Ishikawa (cell line): ENCODE data around the gene SMIM9.

Experiments
- CEBPB ChIP-seq: IDR thresholded peaks from 2 replicates; pipeline ENCODE4 v1.6.1; 2012
- CREB1 ChIP-seq: IDR thresholded peaks from 2 replicates; pipeline ENCODE4 v1.6.1; 2012; ENCODE audit warnings: low read depth
- EGR1 ChIP-seq: IDR thresholded peaks from 2 replicates; pipeline ENCODE4 v1.6.1; 2012
- EP300 ChIP-seq: IDR thresholded peaks from 2 replicates; pipeline ENCODE4 v1.6.1; 2012; ENCODE audit warnings: borderline replicate concordance
- FOXM1 ChIP-seq: IDR thresholded peaks from 2 replicates; pipeline ENCODE4 v1.6.1; 2012; ENCODE audit warnings: low read depth, borderline replicate concordance
- NFIC ChIP-seq: IDR thresholded peaks from 2 replicates; pipeline ENCODE4 v1.6.1; 2012
- RAD21 ChIP-seq: IDR thresholded peaks from 2 replicates; pipeline ENCODE4 v1.6.1; 2012; ENCODE audit warnings: low read depth
- TAF1 ChIP-seq: IDR thresholded peaks from 2 replicates; pipeline ENCODE4 v1.6.1; 2012; ENCODE audit warnings: low read depth, mild to moderate bottlenecking
- TCF12 ChIP-seq: IDR thresholded peaks from 2 replicates; pipeline ENCODE4 v1.6.1; 2012; ENCODE audit warnings: low read depth
- TEAD4 ChIP-seq: IDR thresholded peaks from 2 replicates; pipeline ENCODE4 v1.6.1; 2012
- YY1 ChIP-seq: IDR thresholded peaks from 2 replicates; pipeline ENCODE4 v1.6.1; 2012; ENCODE audit warnings: low read depth
- ZBTB7A ChIP-seq: IDR thresholded peaks from 2 replicates; pipeline ENCODE4 v1.6.1; 2012; ENCODE audit warnings: low read depth
- TF ChIP-seq, protein P1 (sequence below): IDR thresholded peaks from 2 replicates; pipeline ENCODE4 v1.6.1; 2012; ENCODE audit warnings: low read depth, mild to moderate bottlenecking
- TF ChIP-seq, protein P2 (sequence below): IDR thresholded peaks from 2 replicates; pipeline ENCODE4 v1.6.1; 2012
- TF ChIP-seq, protein P3 (sequence below): IDR thresholded peaks from 2 replicates; pipeline ENCODE4 v1.6.1; 2012

The SMIM9 gene

DNA sequence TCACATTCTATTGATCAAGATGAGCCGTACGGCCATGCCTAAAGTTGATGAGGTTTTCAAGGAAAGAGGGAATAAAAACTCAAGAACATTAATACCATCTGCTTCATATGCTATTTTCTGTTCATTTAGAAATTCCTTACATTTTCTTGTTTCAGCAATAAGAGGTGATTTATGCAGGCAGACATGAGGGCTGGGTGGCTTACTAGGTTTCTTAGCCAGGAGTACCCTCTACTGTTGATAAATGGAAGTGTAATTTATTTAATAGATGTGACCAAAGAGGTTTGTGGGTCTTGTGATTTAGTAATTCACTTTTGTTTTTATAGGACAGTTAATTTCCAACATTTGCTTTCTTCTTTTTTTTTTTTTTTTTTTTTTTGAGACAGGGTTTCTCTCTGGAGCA lies 6.4 kb upstream of the SMIM9 start:
- TF ChIP-seq RAD21 (peak; percentile 72), NFIC (no peak)

DNA sequence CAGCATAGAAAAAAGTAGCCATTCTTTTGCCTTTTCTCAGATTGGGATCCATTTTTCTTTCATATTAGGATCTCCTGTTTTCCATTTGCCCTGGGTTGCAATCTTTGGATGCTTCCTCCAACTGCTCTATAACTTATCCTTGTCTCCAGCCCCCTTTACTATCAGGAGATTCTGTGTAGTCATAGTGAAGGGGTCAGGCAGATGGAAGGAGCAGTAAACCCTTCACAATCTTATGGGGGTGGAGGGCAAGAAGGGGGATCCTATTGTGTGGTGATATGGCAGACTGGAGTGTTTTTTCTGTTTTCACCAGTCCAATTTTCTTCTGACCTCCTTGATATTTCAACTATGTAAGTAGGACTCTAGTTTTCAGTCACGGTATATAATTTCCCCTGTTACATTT lies 1.7 kb upstream of the SMIM9 start:
- TF ChIP-seq EP300 (no peak), CEBPB (no peak), EGR1 (no peak), CREB1 (no peak), FOXM1 (no peak), TCF12 (no peak), ZBTB7A (no peak), TAF1 (no peak), TEAD4 (no peak), NFIC (no peak), YY1 (no peak), RAD21 (no peak)
- TF ChIP-seq, protein P1, sequence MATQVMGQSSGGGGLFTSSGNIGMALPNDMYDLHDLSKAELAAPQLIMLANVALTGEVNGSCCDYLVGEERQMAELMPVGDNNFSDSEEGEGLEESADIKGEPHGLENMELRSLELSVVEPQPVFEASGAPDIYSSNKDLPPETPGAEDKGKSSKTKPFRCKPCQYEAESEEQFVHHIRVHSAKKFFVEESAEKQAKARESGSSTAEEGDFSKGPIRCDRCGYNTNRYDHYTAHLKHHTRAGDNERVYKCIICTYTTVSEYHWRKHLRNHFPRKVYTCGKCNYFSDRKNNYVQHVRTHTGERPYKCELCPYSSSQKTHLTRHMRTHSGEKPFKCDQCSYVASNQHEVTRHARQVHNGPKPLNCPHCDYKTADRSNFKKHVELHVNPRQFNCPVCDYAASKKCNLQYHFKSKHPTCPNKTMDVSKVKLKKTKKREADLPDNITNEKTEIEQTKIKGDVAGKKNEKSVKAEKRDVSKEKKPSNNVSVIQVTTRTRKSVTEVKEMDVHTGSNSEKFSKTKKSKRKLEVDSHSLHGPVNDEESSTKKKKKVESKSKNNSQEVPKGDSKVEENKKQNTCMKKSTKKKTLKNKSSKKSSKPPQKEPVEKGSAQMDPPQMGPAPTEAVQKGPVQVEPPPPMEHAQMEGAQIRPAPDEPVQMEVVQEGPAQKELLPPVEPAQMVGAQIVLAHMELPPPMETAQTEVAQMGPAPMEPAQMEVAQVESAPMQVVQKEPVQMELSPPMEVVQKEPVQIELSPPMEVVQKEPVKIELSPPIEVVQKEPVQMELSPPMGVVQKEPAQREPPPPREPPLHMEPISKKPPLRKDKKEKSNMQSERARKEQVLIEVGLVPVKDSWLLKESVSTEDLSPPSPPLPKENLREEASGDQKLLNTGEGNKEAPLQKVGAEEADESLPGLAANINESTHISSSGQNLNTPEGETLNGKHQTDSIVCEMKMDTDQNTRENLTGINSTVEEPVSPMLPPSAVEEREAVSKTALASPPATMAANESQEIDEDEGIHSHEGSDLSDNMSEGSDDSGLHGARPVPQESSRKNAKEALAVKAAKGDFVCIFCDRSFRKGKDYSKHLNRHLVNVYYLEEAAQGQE, result no peak
- TF ChIP-seq, protein P2, sequence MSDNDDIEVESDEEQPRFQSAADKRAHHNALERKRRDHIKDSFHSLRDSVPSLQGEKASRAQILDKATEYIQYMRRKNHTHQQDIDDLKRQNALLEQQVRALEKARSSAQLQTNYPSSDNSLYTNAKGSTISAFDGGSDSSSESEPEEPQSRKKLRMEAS, result no peak
- TF ChIP-seq, protein P3, sequence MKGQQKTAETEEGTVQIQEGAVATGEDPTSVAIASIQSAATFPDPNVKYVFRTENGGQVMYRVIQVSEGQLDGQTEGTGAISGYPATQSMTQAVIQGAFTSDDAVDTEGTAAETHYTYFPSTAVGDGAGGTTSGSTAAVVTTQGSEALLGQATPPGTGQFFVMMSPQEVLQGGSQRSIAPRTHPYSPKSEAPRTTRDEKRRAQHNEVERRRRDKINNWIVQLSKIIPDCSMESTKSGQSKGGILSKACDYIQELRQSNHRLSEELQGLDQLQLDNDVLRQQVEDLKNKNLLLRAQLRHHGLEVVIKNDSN, result no peak

DNA sequence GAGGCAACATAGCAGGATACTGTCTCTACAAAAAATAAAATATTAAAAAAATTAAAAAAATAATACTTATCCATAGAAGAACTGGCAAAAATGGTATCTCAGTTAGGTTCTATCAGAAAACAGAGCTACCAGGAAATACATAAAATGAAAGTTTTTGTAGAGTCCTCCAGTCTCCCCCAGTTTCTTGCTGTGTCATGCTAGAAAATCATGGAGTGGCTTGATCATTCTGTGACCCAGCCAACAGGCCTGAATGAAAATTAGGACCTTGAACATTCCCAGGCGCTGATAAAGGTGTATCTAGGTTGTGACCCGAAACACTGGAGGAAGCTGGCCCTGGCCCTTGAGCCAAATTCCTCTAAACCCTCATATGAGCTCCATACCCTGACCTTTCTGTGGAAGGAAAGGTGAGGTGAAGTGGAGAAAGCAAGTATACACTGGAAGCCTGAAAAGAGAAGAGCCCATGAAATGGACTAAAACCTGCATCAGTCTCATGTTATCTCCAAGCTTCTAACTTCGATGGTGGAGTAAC lies 652 bp downstream of the SMIM9 start:
- TF ChIP-seq EGR1, result no peak
- TF ChIP-seq TEAD4, result no peak
- TF ChIP-seq, protein P3, result no peak
- TF ChIP-seq CREB1, result no peak
- TF ChIP-seq, protein P1, result no peak
- no peak for TF ChIP-seq ZBTB7A
- TF ChIP-seq FOXM1, result no peak
- no peak for TF ChIP-seq CEBPB
- TF ChIP-seq RAD21, result no peak
- no peak for TF ChIP-seq YY1

DNA sequence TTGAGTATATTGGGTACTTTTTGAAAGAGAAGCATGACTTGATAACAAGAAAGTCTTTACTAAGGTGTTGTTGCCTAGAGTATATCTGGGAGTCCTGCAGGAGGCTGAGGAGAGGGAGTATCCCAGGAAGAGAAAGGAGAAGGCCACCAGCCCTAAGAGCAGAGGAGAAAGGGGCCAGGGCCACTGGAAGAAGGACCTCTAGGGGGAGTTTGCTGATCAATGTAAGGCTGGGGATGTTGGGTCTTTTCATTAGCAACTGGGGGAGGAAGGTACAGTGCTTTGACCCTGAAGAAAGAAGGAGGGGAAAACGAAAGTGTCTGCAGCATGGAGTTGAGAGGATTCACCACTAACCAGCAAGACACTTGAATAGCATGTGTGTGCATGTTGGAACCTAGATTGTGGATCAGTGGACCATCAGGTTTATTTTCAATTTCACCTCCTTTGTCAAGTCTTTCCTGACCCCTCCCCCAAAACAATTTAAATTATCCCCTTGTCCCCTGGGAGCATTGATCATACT lies 4.5 kb downstream of the SMIM9 start:
- TF ChIP-seq CREB1, result no peak
- TF ChIP-seq TEAD4, result no peak
- TF ChIP-seq EP300, result no peak
- TF ChIP-seq, protein P2, result no peak
- TF ChIP-seq CEBPB, result no peak
- TF ChIP-seq ZBTB7A, result no peak
- no peak for TF ChIP-seq TAF1
- TF ChIP-seq YY1, result no peak
- TF ChIP-seq, protein P1, result no peak
- TF ChIP-seq FOXM1, result no peak
- no peak for TF ChIP-seq TCF12
- TF ChIP-seq NFIC, result no peak
- TF ChIP-seq, protein P3, result no peak
